Fibroblast of skin of right quadriceps (primary cell): ENCODE results near the gene MKKS.

ENCODE experiments used
- DNase-seq: peaks from one replicate; pipeline ENCODE4 v3.0.0-alpha.2; 2013

The MKKS gene

DNA sequence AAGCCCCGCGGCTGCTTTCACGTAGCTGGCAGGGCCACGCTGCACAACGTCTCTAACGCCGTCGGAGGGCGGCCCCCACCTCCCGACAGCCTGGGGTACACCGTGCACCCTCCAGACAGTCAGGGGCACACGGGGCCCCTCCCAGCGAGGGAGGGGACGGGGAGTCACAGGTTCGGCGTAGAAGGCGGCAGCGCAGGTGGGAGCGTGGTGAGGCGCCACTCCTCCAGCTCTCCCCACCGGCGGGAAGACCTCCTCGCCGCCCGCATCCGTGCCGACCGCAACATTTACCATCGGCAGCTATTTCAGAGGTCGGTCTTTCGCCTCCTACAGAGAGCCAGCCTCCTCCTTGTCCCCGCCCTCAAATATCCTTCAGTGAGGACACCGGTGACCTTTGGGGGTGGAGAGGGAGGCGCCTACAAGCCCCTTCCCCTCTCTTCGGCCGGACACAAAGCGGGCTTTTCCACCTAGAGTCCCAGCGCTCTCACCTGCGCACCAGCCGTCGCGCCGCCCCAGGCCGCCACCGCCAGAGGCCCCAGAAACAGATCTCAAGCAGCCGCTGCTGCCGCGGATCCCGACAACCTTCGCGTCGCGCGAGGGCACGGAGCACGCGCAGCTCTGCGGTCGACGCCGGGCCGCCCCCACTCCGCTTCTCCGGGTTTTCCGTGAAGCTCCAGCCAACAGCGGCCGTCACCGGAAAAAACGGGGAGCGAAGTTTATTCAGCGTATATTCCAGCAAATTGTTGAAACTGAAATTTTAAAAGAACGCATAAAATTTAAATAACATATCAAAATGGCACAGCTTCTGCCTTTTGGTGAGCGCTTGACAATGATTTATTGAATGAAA lies at the start of gene MKKS:
MKKS (minus strand) TSS at position 600 of the 844 bp plus-strand sequence. CDS start 20,708 bp downstream, outside the sequence.
- peak; percentile 91 for DNase-seq

DNA sequence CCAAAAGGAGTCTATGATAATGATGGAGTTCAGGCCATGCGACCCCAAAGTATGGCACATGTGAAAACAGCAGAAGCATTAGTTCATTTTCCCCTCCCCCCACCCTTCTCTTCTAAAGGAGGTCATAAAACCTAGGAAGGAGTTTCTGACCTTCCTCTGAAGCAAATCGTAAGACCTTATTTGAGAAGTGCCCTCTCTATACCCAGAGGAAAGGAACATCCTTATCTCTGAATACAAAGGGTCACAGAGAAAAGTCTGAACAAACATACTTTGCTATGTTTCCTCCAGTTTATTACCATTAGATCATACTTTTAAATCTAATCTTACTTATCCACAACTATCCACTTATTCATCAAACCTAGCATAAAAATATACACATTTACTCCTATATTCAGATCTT lies 49.7 kb upstream of the MKKS start:
- DNase-seq, result no peak

DNA sequence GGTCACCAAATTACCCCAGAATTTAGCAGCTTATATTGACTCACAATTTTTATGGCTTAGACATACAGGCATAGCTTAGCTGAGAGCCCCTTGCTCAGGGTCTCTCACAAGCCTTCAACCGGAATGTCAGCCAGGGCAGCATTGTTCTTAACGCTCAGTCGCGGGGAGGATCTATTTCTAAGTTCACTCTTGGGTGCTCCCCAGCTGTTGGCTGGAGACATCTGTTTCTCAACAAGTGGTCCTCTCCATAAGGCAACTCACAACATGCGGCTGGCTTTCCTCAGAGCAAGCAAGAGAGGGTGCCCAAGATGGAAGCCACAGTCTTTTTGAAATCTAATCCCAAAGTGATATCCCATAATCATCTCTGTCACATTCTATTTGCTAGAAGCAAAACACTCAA lies 47.7 kb upstream of the MKKS start:
- no peak for DNase-seq

DNA sequence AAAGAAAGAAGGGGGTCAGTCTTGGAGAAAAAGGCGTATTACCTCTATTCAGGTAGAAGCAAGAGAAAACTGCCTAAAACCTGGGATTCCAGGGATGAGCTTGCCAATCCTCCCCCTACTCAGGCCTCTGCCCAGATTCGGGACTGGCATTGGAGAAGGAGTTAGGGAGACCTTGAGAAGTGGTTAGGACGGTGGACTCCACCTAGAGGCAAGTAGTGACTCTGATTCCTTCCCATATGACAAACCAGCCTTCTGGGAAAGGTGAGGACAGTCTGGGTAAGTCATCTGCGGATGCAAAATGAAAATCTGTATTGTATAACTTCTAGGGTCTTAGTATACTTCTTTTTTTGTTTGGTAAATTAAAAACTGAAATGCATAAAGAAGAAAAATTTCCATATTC lies 44.9 kb upstream of the MKKS start:
- no peak for DNase-seq

DNA sequence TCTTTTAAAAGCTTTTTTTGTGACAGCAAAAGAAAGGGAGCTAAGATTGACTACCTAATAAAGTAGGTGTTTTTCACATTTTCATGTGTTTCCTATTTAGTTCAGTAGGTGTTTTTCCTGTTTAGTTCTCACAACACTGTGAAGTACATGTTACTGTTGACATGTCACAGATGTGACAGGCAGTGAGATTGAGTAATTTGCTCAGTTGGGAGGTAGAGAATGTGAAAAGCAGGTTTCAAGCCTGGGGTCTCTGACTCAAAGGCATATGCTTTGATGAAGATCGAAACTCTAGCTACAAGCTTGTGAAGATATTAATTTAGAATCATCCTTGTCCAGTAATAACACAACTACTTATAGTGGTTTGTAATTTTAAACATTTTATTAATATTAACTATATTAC lies 44.2 kb upstream of the MKKS start:
- DNase-seq, result no peak

DNA sequence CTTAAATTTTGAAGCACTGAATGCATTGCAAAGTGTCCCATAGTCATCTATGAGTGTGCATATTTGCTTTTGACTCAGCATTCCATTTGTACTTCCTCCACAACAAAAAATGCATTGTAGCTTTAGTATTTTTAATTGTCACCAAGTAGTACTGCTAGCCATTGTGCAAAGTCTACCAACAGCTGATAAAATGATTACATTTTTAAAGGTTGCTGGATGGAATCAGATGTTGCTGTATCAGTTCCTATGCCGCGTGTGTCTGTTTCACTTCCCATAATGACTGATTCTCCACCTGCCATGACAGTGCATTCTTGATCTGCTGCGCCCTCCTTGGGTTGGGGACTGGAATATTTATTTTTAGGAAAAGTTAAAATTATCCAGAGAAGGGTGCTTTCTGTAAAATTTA lies 42.3 kb upstream of the MKKS start:
- peak; percentile 34 for DNase-seq

DNA sequence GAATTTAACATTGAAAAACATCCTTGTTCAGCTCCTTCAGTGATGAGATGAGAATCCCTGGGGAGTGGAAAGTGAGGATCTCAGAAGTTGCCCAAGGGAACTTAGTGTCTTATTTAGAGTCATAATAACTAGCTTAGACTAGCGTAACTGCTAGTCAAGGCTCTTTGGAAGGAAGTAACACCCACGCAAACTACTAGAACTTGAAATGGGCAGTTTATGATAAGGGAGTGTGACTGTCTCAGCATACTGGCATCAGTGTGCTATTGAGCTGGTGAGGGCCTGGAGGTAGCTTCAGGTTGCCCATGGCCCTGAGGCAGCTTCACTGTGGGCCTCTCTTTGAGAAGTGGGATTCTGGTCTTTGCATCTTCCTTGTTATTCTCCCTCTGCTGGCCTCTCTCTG lies 41.2 kb upstream of the MKKS start:
- no peak for DNase-seq

DNA sequence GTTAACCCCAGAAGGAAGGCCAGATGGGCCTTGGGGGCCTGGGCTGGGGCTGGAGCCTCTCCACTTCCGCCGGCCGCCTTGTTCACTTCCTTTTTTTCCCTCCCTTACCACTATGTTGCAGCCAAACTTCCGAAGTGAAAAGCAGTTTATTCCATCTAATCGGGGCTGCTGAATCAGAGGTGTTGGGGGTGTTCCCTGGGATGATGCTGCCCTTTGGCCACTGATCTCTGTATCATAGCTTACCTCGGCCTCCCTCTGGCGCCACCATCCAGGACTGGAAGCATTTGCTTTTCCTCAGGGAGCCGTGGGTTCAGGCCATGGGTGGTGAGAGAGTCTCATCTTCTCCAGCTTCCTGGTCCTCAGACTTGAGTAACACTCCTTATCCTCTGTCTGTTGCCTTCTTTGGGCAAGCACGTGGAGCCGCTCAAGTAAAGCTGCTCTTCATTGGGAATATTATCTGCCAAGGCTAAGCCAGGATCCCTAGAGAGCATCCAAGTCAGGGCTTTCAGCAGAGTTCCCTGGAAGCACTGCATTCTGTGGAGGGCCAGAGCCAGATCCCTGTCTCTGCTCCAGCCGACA lies 40.7 kb upstream of the MKKS start:
- DNase-seq, result no peak

DNA sequence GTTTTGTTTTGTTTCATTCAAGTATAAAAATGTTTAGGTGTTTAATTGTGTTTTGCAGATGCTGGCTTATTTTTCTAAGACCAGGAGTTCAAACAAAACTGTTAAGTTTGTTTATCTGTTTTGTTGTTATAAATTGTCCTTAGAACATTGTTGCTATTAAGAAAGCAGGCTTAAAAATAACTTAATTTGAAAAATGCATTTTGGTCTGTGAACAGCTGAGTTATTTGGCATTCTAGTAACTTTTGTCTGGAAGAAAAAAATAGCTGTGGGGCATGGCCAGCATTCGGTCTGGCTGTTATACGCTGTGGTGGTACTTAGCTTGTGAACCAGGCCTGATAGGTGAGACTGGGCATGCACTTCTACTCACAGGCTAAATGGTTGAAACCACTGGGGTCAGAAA lies 38.8 kb upstream of the MKKS start:
- no peak for DNase-seq

DNA sequence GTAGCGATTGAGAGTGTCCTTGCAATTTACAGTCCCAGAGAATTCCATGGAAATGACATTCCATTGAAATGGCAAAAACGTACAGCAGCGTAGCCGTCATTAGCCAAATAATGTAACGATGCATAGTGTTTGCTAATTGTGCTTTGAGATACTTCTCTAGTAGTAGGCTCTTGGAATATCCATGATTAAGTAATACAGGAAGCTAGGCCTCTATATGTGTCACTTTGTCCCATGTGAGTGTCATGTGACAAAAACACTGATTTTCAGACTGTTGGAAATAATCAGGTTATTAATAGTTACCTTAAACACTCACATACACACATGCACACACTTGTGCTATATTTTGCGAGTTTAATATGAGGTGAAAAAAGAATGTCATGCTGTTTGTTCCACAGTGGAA lies 36.3 kb upstream of the MKKS start:
- DNase-seq, result no peak

DNA sequence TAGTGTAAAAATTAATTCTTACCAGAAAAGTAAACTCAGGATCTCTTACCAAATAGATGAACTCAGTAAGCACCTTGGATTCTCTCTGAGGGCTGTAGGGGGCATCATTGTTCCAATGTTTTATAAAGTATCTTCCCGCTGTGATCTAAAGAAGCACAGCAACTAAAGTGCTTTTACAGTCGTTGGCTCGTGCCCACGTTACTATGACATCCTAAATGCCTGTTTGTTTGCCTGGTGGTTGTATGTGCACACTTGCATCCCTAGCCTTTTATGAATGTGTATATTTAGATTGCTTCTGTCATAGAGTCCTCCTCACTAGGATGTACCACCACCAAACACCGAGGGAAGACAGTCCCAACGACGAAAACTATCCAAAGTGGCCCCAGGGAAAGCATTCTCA lies 35.6 kb upstream of the MKKS start:
- peak; percentile 84 for DNase-seq

DNA sequence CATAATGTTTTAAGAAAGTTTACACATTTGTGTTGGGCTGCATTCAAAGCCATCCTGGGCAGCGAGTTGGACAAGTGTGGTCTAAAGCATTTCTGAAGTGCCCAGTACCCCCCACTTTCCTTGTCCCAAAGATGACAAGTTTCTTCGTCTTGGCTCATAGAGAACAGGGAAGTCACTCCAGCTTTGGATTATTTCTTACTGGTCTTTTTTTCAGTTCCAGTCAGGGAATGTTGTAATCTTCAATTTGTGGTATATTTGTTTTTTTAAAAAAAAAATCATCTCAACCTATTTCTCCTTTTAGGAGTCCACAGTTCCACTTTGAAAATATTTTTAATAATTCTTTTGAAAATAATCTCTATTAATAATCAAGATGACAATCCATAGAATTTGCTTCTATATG lies 35.0 kb upstream of the MKKS start:
- DNase-seq, result no peak

DNA sequence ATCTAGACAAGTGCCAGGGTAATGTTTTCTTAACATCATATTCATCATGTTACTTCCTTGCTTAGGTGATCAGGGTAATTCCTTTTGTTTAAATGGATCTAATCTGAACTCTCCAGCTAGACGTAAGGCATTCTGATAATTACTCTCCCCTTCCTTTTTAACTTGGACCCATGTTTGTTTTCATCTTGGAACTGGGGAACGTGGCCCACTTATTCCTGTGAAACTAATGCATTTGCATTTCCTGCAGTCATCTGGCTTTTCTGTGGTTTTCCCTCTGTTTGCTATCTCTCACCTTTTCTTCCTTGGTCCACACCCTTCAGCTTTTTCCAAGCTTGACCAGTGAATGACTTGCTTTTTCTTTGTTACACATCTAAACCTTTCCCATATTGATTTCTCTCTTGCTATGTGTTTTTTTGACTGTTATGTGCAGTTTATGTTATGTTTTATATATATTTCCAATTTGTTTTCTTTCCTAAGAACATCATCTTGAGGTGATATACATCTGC lies 34.4 kb upstream of the MKKS start:
- DNase-seq, result no peak

DNA sequence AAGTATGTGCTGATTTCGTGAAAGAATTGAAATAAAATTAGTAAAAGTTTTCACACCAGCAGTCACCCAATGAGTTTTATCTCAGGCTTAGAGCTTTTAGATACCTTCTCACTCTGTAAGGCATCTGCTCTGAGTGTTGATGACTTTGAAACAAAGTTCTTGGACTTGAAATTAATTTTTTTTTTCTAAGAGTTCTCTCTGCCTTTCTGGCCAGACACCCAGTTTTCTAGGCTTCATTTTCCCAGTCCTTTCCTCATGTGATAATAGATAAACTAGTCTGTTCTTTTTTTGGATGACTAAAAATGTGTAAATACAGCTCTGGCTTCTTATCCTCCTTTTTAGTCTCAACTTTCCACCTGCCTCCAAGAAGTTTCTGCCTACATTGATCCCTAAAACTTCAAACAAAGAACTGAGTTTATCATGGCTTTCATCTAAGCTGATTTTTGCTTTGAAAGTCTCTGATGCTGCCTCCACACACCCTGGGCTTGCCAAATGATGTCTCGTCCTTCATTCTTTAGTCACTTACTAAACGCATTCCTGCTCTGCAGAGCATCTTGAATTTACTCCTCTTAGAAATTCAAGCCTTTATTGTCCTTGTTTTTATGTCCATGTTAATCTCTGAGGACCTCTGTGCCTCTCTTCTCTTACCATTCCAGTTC lies 33.8 kb upstream of the MKKS start:
- no peak for DNase-seq

DNA sequence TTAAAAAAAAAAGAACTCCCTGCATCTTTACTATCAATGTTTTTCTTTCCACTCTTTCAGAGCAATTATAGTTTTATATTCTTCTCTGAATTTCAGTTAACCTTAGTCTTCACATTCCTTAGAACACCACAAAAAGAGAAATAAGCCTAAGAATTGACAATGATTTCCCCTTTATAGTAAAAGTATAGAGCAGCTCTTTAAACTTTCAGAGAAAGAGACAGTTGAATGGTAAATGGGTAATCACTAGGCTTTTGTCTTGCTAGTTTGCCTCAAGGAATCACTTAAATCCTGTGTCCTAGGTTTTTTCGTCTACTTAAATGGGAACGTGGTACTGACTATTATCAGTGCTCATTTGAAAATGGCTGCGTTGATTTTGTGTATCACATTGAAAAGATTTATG lies 32.8 kb upstream of the MKKS start:
- DNase-seq, result no peak

DNA sequence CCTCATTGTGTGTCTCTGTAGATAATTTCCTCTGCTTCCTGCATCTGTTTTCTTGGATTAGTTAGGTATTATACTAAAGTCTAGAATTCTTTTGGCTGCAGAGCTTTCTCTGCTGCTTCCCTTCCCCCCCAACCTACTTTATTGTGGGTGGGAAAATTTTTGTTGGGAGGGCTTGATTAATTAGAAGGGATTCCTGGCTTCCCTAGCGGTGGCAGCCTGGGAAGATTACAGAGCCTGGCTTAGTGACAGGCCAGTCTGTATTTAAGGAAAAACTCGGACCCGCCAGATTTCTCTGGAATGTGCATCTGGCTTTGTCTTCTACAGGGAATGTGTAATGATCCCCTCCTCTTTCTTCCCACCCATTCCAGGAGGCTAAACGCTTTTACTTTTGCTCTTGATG lies 32.3 kb upstream of the MKKS start:
- DNase-seq, result peak; percentile 63

DNA sequence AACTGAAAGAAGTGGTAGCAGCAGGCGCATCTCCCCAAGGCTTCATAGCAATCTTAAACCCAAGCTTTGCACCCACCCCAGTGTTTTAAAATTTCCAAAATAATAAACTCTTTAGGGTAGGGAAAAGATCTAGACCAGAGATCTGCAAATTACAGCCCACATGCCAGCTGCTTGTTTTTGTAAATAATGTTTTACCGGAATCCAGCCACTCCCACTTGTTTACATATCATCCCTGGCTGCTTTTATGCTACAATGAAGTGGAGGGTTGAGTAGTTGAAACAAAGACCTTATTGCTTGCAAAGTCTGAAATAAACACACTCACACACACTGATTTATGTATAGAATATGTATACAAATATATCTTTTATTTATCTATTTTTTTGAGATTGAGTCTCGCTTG lies 31.1 kb upstream of the MKKS start:
- DNase-seq, result no peak

DNA sequence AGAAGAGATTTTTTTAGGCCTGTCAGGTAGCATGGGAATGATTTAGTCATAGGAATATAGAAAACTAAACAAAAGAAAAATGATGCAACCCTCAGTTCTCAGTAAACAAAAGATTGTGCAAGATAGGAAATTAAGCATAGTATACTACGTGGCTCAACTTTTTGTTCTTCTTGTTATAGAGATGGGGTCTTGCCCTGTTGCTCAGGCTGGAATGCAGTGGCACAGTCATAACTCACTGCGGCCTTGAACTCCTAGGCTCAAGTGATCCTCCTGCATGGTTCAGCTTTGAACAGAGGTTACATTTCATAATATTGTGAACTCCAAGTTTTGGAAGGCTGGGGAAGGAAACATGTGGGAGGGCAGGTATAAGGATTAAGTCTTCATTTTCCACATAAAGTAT lies 29.6 kb upstream of the MKKS start:
- no peak for DNase-seq

DNA sequence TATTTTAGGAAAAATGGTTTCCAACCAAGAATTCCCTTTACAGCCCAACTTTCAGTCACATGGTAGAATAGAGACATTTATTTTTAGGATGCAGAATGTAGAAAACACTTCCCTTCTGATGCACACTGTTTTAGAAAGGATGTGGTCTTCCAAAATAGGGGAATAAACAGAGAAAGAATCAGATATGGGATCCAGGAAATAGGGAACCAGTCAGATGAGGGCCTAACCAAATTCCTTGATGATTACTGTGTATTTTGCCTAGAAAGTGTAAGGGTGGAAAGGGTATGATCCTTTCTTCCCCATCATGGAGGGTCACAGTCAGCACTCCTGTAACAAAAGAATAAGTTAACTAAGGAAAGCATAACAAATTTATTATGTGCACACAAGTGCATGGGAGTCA lies 28.5 kb upstream of the MKKS start:
- DNase-seq, result no peak

DNA sequence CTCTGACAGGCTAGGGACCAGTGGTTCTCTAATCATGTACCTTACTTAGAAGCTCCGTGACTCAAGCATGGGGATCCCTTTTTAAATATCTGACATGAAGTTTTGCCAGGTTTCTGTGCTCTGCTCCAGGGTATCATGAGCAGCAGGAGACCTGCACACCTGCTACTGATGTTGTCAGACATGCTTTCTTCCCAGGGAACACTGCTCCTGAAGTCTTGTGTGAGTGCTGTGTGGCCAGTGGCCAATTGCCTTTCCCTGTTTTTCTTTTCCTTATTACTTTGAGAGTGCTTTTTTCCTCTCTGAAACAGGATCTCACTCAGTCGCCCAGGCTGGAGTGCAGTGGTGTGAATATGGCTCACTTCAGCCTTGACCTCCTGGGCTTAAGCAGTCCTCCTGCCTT lies 27.5 kb upstream of the MKKS start:
- no peak for DNase-seq

DNA sequence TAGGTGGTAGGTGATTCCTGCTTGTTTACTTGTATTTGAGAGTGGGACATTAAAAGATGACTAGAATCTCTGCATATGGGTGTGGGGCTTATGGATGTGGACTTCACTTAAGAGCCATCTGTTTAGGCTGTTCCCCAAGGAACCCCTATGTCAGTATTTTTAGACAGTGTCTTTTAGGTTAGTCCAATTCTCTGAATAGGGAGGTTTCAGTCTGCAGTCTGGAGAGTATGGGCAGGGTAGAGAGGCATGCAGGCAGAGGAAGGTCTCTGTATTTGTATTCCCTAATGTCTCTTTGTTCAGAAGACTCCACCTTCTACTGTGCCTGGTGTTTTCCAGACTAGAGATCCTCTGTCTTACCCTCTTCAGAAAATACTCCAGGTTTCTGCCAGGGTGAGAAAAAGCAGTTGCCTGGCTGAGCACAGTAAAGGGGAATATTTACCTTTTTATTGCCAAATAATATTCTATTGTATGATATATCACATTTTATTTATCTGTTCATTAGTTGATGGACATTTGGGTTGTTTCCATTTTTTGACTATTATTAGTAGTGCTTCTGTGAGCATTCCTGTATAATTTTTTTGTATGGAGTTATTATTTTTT lies 20.2 kb upstream of the MKKS start:
- DNase-seq, result no peak

DNA sequence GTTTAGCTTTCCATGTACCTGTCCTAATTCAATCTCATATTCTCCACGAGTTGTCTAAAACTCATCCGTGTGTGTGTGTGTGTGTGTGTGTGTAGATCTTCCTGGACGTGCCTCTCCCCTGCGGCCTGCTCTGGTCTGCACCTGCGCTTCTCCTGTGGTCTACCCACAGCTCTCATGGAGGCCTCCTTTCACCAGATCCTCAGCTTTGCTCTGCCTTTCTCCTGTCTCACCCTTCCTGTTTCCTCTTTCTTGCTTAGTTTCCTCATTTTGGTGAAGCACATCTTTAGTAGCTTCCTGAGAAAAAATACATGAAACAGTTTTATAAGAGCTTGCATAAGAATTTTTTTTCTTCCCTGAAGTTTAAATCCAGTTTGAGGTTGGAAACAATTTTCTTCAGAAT lies 19.2 kb upstream of the MKKS start:
- DNase-seq, result no peak

DNA sequence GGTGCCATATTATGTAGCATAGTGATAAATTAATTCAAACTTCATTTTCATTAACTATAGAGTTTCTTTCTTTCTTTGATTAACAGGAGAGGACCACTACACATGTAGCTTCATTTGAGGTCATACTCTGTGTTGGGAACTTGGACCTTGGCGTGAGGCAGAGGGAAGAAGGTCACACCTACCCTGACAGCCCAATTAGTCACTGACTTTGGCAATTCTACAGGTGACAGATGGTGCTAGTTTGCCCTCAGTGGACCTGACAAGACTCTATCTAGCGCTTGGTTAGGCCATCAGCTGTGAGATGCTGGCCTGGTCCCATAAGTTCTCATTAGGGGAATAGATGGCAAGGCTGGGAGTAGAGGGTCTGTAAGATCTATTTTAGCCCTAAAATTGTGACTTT lies 15.2 kb upstream of the MKKS start:
- no peak for DNase-seq
